T-helper 17 cell (primary cell): ENCODE data around the gene TMEM59L. TPM values are rescaled to one million over a fixed set of nuclear protein-coding genes. Genes with fewer than 3 reads are reported as not detected.

Source experiments
- ATAC-seq: fragments of 150-1000 bp; cut with Tn5 transposase; 2 replicates; pipeline ENCODE4 v1.10.0; 2021; ENCODE audit warnings: mild to moderate bottlenecking, moderate library complexity
- DNase-seq, 3 donors: peaks; one replicate each; pipeline versions ENCODE4 v3.0.0 to v3.0.0-alpha.2; 2020 to 2021
- H3K9me3 ChIP-seq: one replicate; pipeline ENCODE4 v1.7.0; 2013; ENCODE audit warnings: low read length, mild to moderate bottlenecking; ENCODE audit not compliant: control insufficient read depth, poor library complexity, severe bottlenecking
- H3K27ac Mint-ChIP-seq: one replicate; pipeline ENCODE4 v1.8.0; 2022; ENCODE audit warnings: mild to moderate bottlenecking, moderate library complexity, mixed read lengths
- H3K27me3 Mint-ChIP-seq: one replicate; pipeline ENCODE4 v1.8.0; 2022; ENCODE audit warnings: mixed read lengths
- H3K36me3 Mint-ChIP-seq: one replicate; pipeline ENCODE4 v1.8.0; 2022; ENCODE audit warnings: low read depth, mixed read lengths
- H3K4me1 Mint-ChIP-seq: one replicate; pipeline ENCODE4 v1.8.0; 2022; ENCODE audit warnings: mild to moderate bottlenecking, mixed read lengths
- H3K4me3 Mint-ChIP-seq: one replicate; pipeline ENCODE4 v1.8.0; 2022; ENCODE audit warnings: mild to moderate bottlenecking, moderate library complexity, mixed read lengths
- total RNA-seq, 4 donors: library from RNA in 2 of 4; stranded (reverse) in 2 of 4; gene quantifications; one replicate each; pipeline ENCODE4 v1.2.3 and lab custom pipeline; 2022 to 2026

TMEM59L gene
- total RNA-seq (under 1 TPM in 1 of 2 donors, not detected in 1; 0.29 TPM), total RNA-seq (lab: John Stamatoyannopoulos, UW) (0 reads per million in 2 donors)

- Mint-ChIP-seq H3K27ac (no peak within 1 kb of the TSS), H3K36me3 (peaks cover 14% of the 10 kb centered on the region), H3K27me3 (peaks cover 74% of the 10 kb centered on the region), H3K4me3 (peak within 1 kb of the TSS; percentile 89), H3K4me1 (peaks cover 29% of the 10 kb centered on the region)
- DNase-seq, result peak; percentile 47 to 53 (median 48)
- ATAC-seq, result peak; percentile 76
- no peaks in the 10 kb centered on the region for H3K9me3 ChIP-seq
Measured at GRCh38 chr19:18612772-18613588, at the start of gene TMEM59L. Gene TMEM59L, plus strand, starts transcription at chr19:18612870. Its CDS starts 89 bp downstream, at chr19:18612959.

DNA sequence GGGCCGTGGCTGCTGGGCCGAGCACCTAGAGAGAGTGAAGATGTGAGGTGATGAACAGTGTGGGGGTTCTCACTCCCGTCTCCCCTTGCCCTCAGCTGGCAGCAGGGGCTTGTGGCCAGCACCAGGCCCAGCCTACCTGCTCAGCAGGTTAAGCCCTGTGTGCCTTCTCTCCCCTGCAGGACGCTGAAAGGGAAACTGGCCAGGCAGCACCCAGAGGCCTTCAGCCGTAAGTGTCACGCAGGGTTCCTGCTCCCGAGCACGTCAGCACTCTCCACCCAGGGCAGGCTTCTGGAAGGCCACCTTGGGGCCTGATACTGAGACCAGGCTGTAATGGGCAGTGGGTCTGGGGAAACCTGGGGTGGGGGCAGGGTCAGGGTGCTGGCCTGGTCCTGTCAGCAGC, 45.7 kb upstream of the TMEM59L start:
- H3K4me1 Mint-ChIP-seq, result peaks cover 7% of the 10 kb centered on the region
- H3K4me3 Mint-ChIP-seq, result no peak overlapping the region
- no peaks in the 10 kb centered on the region for H3K27me3 Mint-ChIP-seq
- H3K27ac Mint-ChIP-seq, result no peak overlapping the region
- H3K36me3 Mint-ChIP-seq, result peaks cover 3% of the 10 kb centered on the region
- no peak for ATAC-seq
- no peaks in the 10 kb centered on the region for H3K9me3 ChIP-seq
- DNase-seq, result no peak

- Mint-ChIP-seq H3K4me1 (peaks cover 17% of the 10 kb centered on the region), H3K27ac (no peak overlapping the region), H3K36me3 (peaks cover 3% of the 10 kb centered on the region)
Measured at GRCh38 chr19:18568367-18568766, 44.3 kb upstream of the TMEM59L start.

DNA sequence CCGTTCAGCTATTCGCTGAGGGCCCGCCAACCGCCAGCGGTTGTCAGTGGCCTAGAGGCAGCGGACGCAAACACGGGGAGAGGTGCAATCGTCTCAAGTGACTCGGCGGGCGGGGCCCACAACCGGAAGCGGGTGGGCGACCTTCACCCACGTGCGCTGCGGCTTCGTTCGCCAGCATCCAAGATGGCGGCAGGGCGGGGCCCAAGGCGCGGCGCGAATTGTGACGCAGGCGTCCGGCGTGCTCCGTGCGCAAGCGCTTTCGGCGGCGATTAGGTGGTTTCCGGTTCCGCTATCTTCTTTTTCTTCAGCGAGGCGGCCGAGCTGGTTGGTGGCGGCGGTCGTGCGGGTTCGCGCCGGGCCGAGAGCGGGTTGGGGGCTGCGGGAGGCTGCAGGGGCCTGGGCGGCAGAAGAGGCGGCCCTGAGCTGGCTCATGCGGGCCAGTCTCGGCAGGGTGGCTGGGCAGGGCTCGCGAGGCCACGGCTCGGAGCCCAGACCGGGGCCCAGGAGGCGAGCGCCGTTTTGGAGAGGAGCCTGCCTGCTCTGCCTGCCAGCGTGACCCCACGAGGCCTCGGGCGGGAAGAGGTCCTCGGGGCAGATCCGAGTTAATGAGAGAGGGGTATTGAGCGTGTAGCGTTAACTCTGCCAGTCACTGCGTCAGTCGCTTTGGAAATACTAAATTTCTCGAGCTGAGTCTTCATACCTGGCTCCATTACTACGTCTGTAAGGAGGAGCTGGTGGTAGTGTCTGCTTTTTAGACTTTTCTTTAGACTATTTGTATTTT, 40.9 kb upstream of the TMEM59L start, which contains the start of gene UBA52:
Gene UBA52 (plus strand): TSS at position 294 of the 781 bp plus-strand sequence. CDS start 1,444 bp downstream, outside the sequence.
- peak; percentile 94 for ATAC-seq
- Mint-ChIP-seq H3K4me1 (peaks cover 20% of the 10 kb centered on the region), H3K27me3 (no peaks in the 10 kb centered on the region), H3K4me3 (peak within 1 kb of the TSS; percentile 96), H3K27ac (peak within 1 kb of the TSS; percentile 96), H3K36me3 (peaks cover 3% of the 10 kb centered on the region)
- peak; percentile 98 to 99 (median 99) for DNase-seq
- H3K9me3 ChIP-seq, result no peaks in the 10 kb centered on the region

More at GRCh38 chr19:18568367-18568766, 44.3 kb upstream of the TMEM59L start:
- no peak for DNase-seq
- Mint-ChIP-seq H3K4me3 (no peak overlapping the region), H3K27me3 (no peaks in the 10 kb centered on the region)
- H3K9me3 ChIP-seq, result no peaks in the 10 kb centered on the region
- ATAC-seq, result no peak

- Mint-ChIP-seq H3K27me3 (no peaks in the 10 kb centered on the region), H3K4me3 (peak overlapping the region; percentile 60), H3K4me1 (peaks cover 20% of the 10 kb centered on the region), H3K27ac (no peak overlapping the region), H3K36me3 (peaks cover 3% of the 10 kb centered on the region)
- ATAC-seq (no peak), DNase-seq (no peak)
- no peaks in the 10 kb centered on the region for H3K9me3 ChIP-seq
Measured at GRCh38 chr19:18574691-18575291, 37.9 kb upstream of the TMEM59L start.

- peaks cover 3% of the 10 kb centered on the region for H3K36me3 Mint-ChIP-seq
- H3K4me3 Mint-ChIP-seq, result no peak overlapping the region
Measured at GRCh38 chr19:18576383-18576782, 36.3 kb upstream of the TMEM59L start.

GRCh38 chr19:18577365-18577914, 35.2 kb upstream of the TMEM59L start:
- no peaks in the 10 kb centered on the region for H3K27me3 Mint-ChIP-seq
- no peak for ATAC-seq

More at GRCh38 chr19:18576383-18576782, 36.3 kb upstream of the TMEM59L start:
- no peak overlapping the region for H3K27ac Mint-ChIP-seq
- ATAC-seq, result no peak
- H3K9me3 ChIP-seq, result no peaks in the 10 kb centered on the region
- no peak for DNase-seq
- no peaks in the 10 kb centered on the region for H3K27me3 Mint-ChIP-seq
- H3K4me1 Mint-ChIP-seq, result peaks cover 18% of the 10 kb centered on the region

DNA sequence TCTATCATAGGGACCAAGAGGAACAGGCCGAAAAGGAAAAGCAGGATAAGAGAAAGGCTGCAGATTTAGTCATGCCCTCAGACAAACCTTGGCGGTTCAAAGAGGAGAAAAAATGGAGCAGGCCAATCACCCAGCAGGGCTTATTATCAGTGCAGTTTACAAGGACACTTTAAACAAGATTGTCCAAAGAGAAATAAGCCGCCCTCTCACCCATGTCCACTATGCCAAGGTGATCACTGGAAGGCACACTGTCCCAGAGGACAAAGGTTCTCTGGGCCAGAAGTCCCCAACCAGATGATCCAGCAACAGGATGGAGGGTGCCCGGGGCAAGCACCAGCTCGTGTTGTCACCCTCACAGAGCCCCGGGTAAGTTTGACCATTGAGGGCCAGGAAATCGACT, 32.4 kb upstream of the TMEM59L start:
- H3K36me3 Mint-ChIP-seq, result no peaks in the 10 kb centered on the region
- no peak for ATAC-seq

More at GRCh38 chr19:18577365-18577914, 35.2 kb upstream of the TMEM59L start:
- no peak overlapping the region for H3K4me3 Mint-ChIP-seq
- no peaks in the 10 kb centered on the region for H3K9me3 ChIP-seq
- no peak overlapping the region for H3K27ac Mint-ChIP-seq
- H3K36me3 Mint-ChIP-seq, result peaks cover 3% of the 10 kb centered on the region
- DNase-seq, result no peak
- peaks cover 11% of the 10 kb centered on the region for H3K4me1 Mint-ChIP-seq

GRCh38 chr19:18586306-18586705, 26.4 kb upstream of the TMEM59L start:
- Mint-ChIP-seq H3K4me3 (no peak overlapping the region), H3K27ac (no peak overlapping the region), H3K36me3 (no peaks in the 10 kb centered on the region), H3K27me3 (no peaks in the 10 kb centered on the region), H3K4me1 (peaks cover 27% of the 10 kb centered on the region)
- no peaks in the 10 kb centered on the region for H3K9me3 ChIP-seq
- ATAC-seq, result no peak
- DNase-seq, result no peak

More for the DNA sequence above, 32.4 kb upstream of the TMEM59L start:
- no peaks in the 10 kb centered on the region for H3K27me3 Mint-ChIP-seq
- no peak overlapping the region for H3K4me3 Mint-ChIP-seq
- H3K4me1 Mint-ChIP-seq, result peaks cover 1% of the 10 kb centered on the region
- no peaks in the 10 kb centered on the region for H3K9me3 ChIP-seq
- no peak overlapping the region for H3K27ac Mint-ChIP-seq
- DNase-seq, result no peak

DNA sequence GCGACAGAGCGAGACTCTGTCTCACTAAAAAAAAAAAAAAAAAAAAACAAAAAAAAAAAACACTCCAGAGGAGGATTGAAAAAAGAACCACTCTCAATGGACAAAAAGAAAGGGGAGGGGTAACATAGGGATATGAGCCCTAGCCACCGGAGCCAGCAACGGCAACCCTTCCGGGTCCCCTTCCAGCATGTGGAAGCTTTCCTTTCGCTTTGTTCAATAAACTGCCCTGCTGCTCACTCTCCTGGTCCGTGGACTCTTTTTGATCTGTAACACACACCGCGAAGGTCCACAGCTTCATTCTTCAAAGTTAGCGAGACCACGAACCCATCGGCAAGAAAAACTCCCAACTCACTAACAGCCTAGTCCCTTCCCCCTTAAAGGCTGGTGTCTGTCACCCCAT, 25.1 kb upstream of the TMEM59L start:
- no peaks in the 10 kb centered on the region for H3K36me3 Mint-ChIP-seq
- no peak overlapping the region for H3K4me3 Mint-ChIP-seq
- DNase-seq (no peak), ATAC-seq (no peak)
- H3K4me1 Mint-ChIP-seq, result peaks cover 27% of the 10 kb centered on the region
- peak overlapping the region; percentile 89 for H3K27ac Mint-ChIP-seq
- H3K27me3 Mint-ChIP-seq, result no peaks in the 10 kb centered on the region
- no peaks in the 10 kb centered on the region for H3K9me3 ChIP-seq

DNA sequence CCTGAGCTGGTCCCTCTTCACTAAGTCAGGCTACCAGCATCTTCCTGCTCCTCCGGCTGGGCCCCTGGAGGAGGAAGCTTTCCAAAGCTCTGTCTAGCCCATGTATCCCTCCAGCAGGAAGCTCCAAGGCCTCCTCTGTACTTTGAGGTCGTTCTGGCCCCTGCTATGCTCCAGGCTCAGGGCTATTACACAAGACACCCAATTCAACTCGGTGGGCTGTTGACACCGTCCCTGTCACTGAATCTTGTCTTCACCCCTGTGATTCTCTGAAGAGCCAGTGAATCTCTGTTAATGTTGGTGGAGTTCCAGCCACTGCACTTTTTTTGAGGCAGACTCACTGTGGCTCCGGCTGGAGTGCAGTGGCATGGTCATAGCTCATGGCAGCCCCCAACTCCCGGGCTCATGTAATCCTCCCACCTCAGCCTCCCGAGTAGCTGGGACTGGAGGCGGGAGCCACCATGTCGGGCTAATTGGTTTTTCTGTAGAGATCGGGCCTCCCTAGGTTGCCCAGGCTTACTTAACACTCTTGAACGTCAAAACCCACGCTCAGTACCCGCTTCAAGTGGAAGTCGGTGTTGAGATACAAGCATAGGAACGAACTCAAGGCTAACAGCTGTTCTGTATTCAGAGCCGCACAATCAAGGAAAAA, 24.6 kb upstream of the TMEM59L start:
- Mint-ChIP-seq H3K36me3 (no peaks in the 10 kb centered on the region), H3K4me3 (peak overlapping the region; percentile 89), H3K4me1 (peaks cover 27% of the 10 kb centered on the region), H3K27ac (peak overlapping the region; percentile 89), H3K27me3 (no peaks in the 10 kb centered on the region)
- no peaks in the 10 kb centered on the region for H3K9me3 ChIP-seq
- DNase-seq (no peak), ATAC-seq (peak; percentile 5)

DNA sequence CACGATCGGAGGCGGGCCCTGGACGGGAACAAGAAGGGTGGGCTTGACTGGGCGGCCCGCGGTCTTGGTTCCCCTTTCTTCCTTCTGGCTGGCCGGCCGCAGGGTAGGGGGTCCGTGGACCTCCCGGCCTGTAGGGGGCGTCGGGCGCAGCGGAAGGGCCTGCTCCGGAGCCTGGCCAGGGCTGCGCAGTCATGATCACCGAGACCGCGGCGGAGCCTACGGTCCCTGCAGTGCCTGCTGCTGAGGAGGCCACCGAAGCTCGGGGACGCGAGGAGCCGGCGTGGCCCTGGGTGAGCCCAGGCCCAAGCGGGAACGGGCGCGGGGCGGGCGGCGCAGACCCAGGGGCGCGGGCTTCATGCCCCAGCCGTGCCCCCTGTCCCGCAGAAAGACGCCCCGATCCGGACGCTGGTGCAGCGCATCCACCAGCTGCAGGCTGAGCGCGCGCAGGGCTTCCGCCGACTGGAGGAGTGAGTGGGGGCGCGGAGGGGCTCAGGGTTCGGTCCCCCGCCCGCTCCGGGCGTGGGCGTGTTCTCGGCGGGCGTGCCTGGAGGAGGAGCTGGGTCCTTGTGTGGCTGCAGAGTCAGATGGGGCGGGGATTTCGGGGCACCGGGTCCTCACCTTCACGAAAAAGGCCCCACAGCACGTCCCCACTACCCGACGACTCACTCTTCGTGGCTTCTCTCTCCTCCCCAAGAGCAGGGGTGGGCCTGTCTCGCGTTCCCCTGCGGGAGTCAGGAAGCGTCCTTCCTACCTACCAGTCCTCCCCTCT, 23.9 kb upstream of the TMEM59L start, which contains the start of gene REX1BD:
Gene REX1BD (plus strand): TSS at position 188 of the 769 bp plus-strand sequence. CDS start 4 bp downstream, at position 192.
- ATAC-seq, result peak; percentile 82
- no peaks in the 10 kb centered on the region for H3K27me3 Mint-ChIP-seq
- peak within 1 kb of the TSS; percentile 89 for H3K4me3 Mint-ChIP-seq
- H3K4me1 Mint-ChIP-seq, result peaks cover 27% of the 10 kb centered on the region
- peak within 1 kb of the TSS; percentile 89 for H3K27ac Mint-ChIP-seq
- no peaks in the 10 kb centered on the region for H3K9me3 ChIP-seq
- peak; percentile 73 to 84 (median 79) for DNase-seq
- no peaks in the 10 kb centered on the region for H3K36me3 Mint-ChIP-seq
